Measurements from ENCODE around the gene TCF3.

The TCF3 gene

GRCh38 chr19:1630012-1630411 lies 22.4 kb downstream of the TCF3 start:
- no peak for DNase-seq (ENCODE audit: low read depth)

GRCh38 chr19:1629256-1629808 lies 23.1 kb downstream of the TCF3 start:
- DNase-seq (ENCODE audit: low read depth): no peak

- DNase-seq (ENCODE audit: low read depth): no peak
Observed at GRCh38 chr19:1627194-1627593, 25.2 kb downstream of the TCF3 start.

GRCh38 chr19:1626417-1627010 lies 25.9 kb downstream of the TCF3 start:
- DNase-seq (ENCODE audit: low read depth): no peak

GRCh38 chr19:1624458-1624857 lies 28.0 kb downstream of the TCF3 start:
- DNase-seq (ENCODE audit: low read depth): peak; percentile 19

- DNase-seq (ENCODE audit: low read depth): no peak
Observed at GRCh38 chr19:1622541-1622940, 29.9 kb downstream of the TCF3 start.

- DNase-seq (ENCODE audit: low read depth): no peak
Observed at GRCh38 chr19:1622007-1622406, 30.4 kb downstream of the TCF3 start.

GRCh38 chr19:1621574-1621973 lies 30.8 kb downstream of the TCF3 start:
- no peak for DNase-seq (ENCODE audit: low read depth)

- DNase-seq (ENCODE audit: low read depth): no peak
Observed at GRCh38 chr19:1621021-1621420, 31.4 kb downstream of the TCF3 start.

- DNase-seq (ENCODE audit: low read depth): no peak
Observed at GRCh38 chr19:1620502-1620901, 31.9 kb downstream of the TCF3 start.

- DNase-seq (ENCODE audit: low read depth): no peak
Observed at GRCh38 chr19:1619703-1620102, 32.7 kb downstream of the TCF3 start.

GRCh38 chr19:1619094-1619439 lies 33.3 kb downstream of the TCF3 start:
- DNase-seq (ENCODE audit: low read depth): no peak

- DNase-seq (ENCODE audit: low read depth): no peak
Observed at GRCh38 chr19:1618157-1619093, 34.0 kb downstream of the TCF3 start.

GRCh38 chr19:1616875-1617274 lies 35.5 kb downstream of the TCF3 start:
- DNase-seq (ENCODE audit: low read depth): no peak

- no peak for DNase-seq (ENCODE audit: low read depth)
Observed at GRCh38 chr19:1616396-1616795, 36.0 kb downstream of the TCF3 start.

- DNase-seq (ENCODE audit: low read depth): no peak
Observed at GRCh38 chr19:1615156-1615765, 37.2 kb downstream of the TCF3 start.

GRCh38 chr19:1613808-1614570 lies 38.4 kb downstream of the TCF3 start:
- DNase-seq (ENCODE audit: low read depth): no peak

- no peak for DNase-seq (ENCODE audit: low read depth)
Observed at GRCh38 chr19:1613146-1613545, 39.3 kb downstream of the TCF3 start.

GRCh38 chr19:1612114-1613086 lies 40.0 kb downstream of the TCF3 start:
- DNase-seq (ENCODE audit: low read depth): no peak

GRCh38 chr19:1611353-1611752 lies 41.1 kb downstream of the TCF3 start:
- no peak for DNase-seq (ENCODE audit: low read depth)

- DNase-seq (ENCODE audit: low read depth): no peak
Observed at GRCh38 chr19:1610579-1610978, 41.8 kb downstream of the TCF3 start.
